ENCODE data around the gene CKAP5.

DNA sequence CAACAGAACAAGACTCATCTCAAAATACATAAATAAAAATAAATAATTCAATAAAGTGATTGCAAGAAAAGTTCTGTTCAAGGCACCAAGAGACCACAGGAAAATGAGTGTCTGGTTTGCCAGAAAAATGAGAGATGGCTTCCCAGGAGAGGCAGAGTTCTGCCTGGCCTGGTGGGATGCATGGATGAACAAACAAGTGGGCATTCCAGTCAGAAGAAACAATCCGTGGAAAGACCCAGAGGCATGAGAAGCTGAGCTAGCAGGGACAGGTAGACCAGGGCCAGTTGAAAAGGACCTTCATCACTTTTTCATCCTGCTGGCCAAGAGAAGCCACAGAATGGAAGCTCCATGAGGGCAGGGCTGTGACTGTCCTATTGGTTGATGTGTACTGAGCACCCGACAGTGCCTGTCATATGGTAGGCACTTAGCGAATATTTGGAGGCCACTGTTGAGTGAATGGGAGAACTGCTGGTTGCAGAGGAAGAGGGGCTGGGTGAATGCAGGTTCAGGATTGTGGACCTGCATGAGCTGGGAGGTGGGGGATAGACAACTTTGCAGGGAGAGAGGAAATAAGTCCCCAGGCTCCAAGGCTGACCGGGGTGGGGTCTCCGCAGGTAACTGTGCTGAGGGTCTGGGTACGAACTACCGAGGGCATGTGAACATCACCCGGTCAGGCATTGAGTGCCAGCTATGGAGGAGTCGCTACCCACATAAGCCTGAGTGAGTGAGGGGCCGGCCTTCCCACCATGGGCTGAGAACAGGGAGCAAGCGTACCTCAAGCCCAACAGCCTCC, 123.3 kb downstream of the CKAP5 start:
- TF ChIP-seq CTCF (IDR thresholded peaks at IDR 0.05; ENCODE audit: insufficient read depth, low read length, poor library complexity, severe bottlenecking) (no peak), EZH2phosphoT487 (conservative IDR thresholded peaks at IDR 0.05; ENCODE audit: low read length) (no peak)

Measured in SU-DHL-6 (cell line).